HepG2 (cell line): ENCODE data around the gene PSD. TPM values are rescaled to one million over a fixed set of nuclear protein-coding genes. Genes with fewer than 3 reads are reported as not detected.

Experiments
- AKAP8 ChIP-seq: sonication (generic); formaldehyde crosslinking; IDR thresholded peaks from 2 replicates; pipeline ENCODE4 v1.5.1; 2020; ENCODE audit warnings: mild to moderate bottlenecking, missing genetic modification reagents
- BCL6 ChIP-seq: IDR thresholded peaks from 2 replicates; pipeline ENCODE4 v1.6.1; 2016; ENCODE audit warnings: missing genetic modification reagents, missing compliant biosample characterization
- FIP1L1 ChIP-seq: fragments of 200-400 bp; formaldehyde crosslinking; IDR thresholded peaks from 2 replicates; pipeline ENCODE4 v1.6.1; 2018; ENCODE audit warnings: low read depth, mild to moderate bottlenecking, low read length, moderate library complexity, borderline replicate concordance; ENCODE audit not compliant: insufficient read depth
- HOXA3 ChIP-seq: sonication (generic); formaldehyde crosslinking; IDR thresholded peaks from 2 replicates; pipeline ENCODE4 v1.5.0; 2020; ENCODE audit warnings: missing genetic modification reagents
- JUND ChIP-seq: sonication (generic); formaldehyde crosslinking; IDR thresholded peaks from 2 replicates; pipeline ENCODE4 v1.8.0; 2022; ENCODE audit warnings: mild to moderate bottlenecking, missing genetic modification reagents
- NFRKB ChIP-seq: fragments of 450-650 bp; IDR thresholded peaks from 2 replicates; pipeline ENCODE4 v1.6.1; 2017
- RBM39 ChIP-seq: fragments of 200-400 bp; formaldehyde crosslinking; IDR thresholded peaks from one replicate; pipeline ENCODE4 v1.6.1; 2018; ENCODE audit warnings: antibody characterized with exemption, mild to moderate bottlenecking, low read depth, low read length; ENCODE audit not compliant: poor library complexity, severe bottlenecking
- RELA ChIP-seq: sonication (generic); formaldehyde crosslinking; IDR thresholded peaks from 2 replicates; pipeline ENCODE4 v1.4.0; 2020; ENCODE audit warnings: missing genetic modification reagents
- RFXAP ChIP-seq: sonication (generic); formaldehyde crosslinking; IDR thresholded peaks from 2 replicates; pipeline ENCODE4 v1.4.0; 2020; ENCODE audit warnings: missing genetic modification reagents, borderline replicate concordance
- RORA ChIP-seq: sonication (generic); formaldehyde crosslinking; IDR thresholded peaks from 2 replicates; pipeline ENCODE4 v1.5.0; 2020; ENCODE audit warnings: mild to moderate bottlenecking, missing genetic modification reagents, moderate library complexity
- SRSF1 ChIP-seq: fragments of 200-400 bp; formaldehyde crosslinking; optimal IDR thresholded peaks from 2 replicates; pipeline ENCODE3; 2017; ENCODE audit warnings: mild to moderate bottlenecking, low read depth, low read length, moderate library complexity
- TAF15 ChIP-seq: fragments of 200-400 bp; formaldehyde crosslinking; IDR thresholded peaks from one replicate; pipeline ENCODE4 v1.6.1; 2018; ENCODE audit warnings: mild to moderate bottlenecking, low read depth, low read length; ENCODE audit not compliant: poor library complexity, severe bottlenecking
- TEAD3 ChIP-seq: optimal IDR thresholded peaks from 2 replicates; pipeline ENCODE3; 2016; ENCODE audit warnings: borderline replicate concordance
- YY1 ChIP-seq: IDR thresholded peaks from 2 replicates; pipeline ENCODE4 v1.6.1; 2011; ENCODE audit warnings: low read length, low read depth, moderate library complexity, mild to moderate bottlenecking; ENCODE audit not compliant: insufficient read depth, insufficient replicate concordance
- ZFP36L2 ChIP-seq: sonication (generic); formaldehyde crosslinking; IDR thresholded peaks from 2 replicates; pipeline ENCODE4 v1.4.0; 2020; ENCODE audit warnings: missing genetic modification reagents
- ZNF224 ChIP-seq: sonication (generic); formaldehyde crosslinking; IDR thresholded peaks from 2 replicates; pipeline ENCODE4 v1.5.0; 2020; ENCODE audit warnings: mild to moderate bottlenecking, missing genetic modification reagents
- ZNF777 ChIP-seq: sonication (generic); formaldehyde crosslinking; IDR thresholded peaks from 2 replicates; pipeline ENCODE4 v1.4.0; 2020; ENCODE audit warnings: missing genetic modification reagents
- ZNF839 ChIP-seq: sonication (generic); formaldehyde crosslinking; IDR thresholded peaks from 2 replicates; pipeline ENCODE4 v1.4.0; 2020; ENCODE audit warnings: missing genetic modification reagents, mild to moderate bottlenecking, borderline replicate concordance
- polyA plus RNA-seq, 8 experiments: library from polyadenylated mRNA; depleted of rRNA in 3 of 8; stranded (reverse) in 7 of 8; unstranded in 1 of 8; fragments of >200 nt; fragmentation: Illumina TruSeq in 4 of 8; extraction: Trizol in 4 of 8; gene quantifications; 2 replicates each; pipeline versions ENCODE4 v1.2.1 to v1.2.3, GENCODE V29; 2011 to 2016; ENCODE audit warnings: low read depth in 4 of 8, missing spikeins in 1 of 8, mixed read lengths in 1 of 8; ENCODE audit not compliant: insufficient read depth in 1 of 8
- total RNA-seq, 5 experiments: library from RNA; depleted of rRNA; stranded (reverse); fragments of >200 nt; fragmentation: Illumina TruSeq; extraction: Trizol; gene quantifications; 2 replicates each; pipeline ENCODE4 v1.2.3, GENCODE V29; 2016; ENCODE audit warnings: low read depth in 1 of 5
- TF ChIP-seq, protein P1 (sequence below): sonication (generic); formaldehyde crosslinking; conservative IDR thresholded peaks from 2 replicates; pipeline ENCODE4 v1.4.0; 2020; ENCODE audit warnings: missing genetic modification reagents
- TF ChIP-seq, protein P2 (sequence below): sonication (generic); formaldehyde crosslinking; IDR thresholded peaks from 2 replicates; pipeline ENCODE4 v1.5.0; 2020; ENCODE audit warnings: missing genetic modification reagents
- TF ChIP-seq, protein P3 (sequence below): sonication (generic); formaldehyde crosslinking; IDR thresholded peaks from 2 replicates; pipeline ENCODE4 v1.8.1; 2022; ENCODE audit warnings: low read depth, mild to moderate bottlenecking, missing genetic modification reagents
- TF ChIP-seq, protein P4 (sequence below): sonication (generic); formaldehyde crosslinking; IDR thresholded peaks from 2 replicates; pipeline ENCODE4 v1.4.0; 2020; ENCODE audit warnings: missing genetic modification reagents; ENCODE audit errors: not compliant biosample characterization

The PSD gene
- total and polyA plus RNA-seq, 2 of the 13 experiments (the other 11 are each of a cell fraction or from before 2014, with no cell fraction given): 0.35 to 0.58 TPM

DNA sequence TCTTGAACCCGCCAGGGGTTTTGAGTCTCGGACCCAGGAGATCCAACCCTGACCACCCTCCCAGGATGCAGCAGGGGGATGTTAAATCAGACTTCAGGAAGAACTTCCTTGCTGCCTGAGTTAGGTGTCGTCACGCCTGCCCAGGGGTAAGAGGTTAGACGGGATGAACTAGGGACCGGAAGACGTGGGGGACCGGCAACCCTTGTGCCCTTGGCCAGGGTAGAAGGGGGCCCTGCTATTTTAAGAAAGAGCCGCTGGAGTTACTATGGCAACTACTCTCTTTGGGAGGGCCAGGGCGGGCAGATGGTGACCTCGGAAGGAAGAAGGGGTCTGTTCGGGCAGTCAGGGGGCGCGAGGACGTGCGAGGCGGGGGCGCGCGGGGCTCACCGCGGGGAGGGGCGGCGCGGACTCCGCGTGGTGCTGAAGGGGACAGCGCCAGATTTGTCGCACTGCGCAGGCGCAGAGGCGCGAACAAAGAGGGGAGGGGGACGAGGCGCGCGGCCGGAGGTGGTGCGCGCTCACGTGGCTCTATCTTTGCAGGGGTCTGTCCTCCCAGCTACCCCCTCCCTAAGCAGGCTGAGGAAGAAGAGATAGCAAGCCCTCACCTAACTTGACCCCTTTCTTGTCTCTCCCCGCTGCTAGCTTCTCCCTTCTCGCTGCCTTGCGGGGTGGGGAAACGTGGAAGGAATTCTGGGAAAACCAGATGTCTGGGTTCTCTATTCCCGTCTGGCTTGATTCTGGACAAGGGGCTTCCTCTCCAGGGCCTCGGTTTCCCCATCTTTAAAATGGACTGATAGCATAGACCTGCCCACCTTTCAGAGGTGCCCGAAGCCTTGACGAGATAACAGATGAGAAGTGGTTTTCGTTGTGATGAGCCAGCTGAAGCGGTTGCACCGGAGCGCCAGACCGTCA, 940 bp upstream of the PSD start (continued):
- TF ChIP-seq, protein P1, sequence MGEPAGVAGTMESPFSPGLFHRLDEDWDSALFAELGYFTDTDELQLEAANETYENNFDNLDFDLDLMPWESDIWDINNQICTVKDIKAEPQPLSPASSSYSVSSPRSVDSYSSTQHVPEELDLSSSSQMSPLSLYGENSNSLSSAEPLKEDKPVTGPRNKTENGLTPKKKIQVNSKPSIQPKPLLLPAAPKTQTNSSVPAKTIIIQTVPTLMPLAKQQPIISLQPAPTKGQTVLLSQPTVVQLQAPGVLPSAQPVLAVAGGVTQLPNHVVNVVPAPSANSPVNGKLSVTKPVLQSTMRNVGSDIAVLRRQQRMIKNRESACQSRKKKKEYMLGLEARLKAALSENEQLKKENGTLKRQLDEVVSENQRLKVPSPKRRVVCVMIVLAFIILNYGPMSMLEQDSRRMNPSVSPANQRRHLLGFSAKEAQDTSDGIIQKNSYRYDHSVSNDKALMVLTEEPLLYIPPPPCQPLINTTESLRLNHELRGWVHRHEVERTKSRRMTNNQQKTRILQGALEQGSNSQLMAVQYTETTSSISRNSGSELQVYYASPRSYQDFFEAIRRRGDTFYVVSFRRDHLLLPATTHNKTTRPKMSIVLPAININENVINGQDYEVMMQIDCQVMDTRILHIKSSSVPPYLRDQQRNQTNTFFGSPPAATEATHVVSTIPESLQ (CRISPR knock-in tag): no peak
- TF ChIP-seq FIP1L1 (no peak), AKAP8 (peak; percentile 56; the same call in 1 of the 2 replicates), BCL6 (CRISPR knock-in tag) (no peak; the same call in 1 of the 2 replicates), HOXA3 (CRISPR knock-in tag) (peak; percentile 61), ZFP36L2 (CRISPR knock-in tag) (no peak), TAF15 (no peak), ZNF224 (CRISPR knock-in tag) (no peak), RORA (CRISPR knock-in tag) (no peak), TEAD3 (peak; percentile 34), RELA (no peak), NFRKB (no peak), RFXAP (CRISPR knock-in tag) (0 out of 2 replicates have a peak, but pooled peaks have one; percentile 54), SRSF1 (no peak), JUND (no peak), RBM39 (no peak), ZNF777 (CRISPR knock-in tag) (peak; percentile 74), ZNF839 (no peak), YY1 (peak; percentile 2)
- TF ChIP-seq, protein P2, sequence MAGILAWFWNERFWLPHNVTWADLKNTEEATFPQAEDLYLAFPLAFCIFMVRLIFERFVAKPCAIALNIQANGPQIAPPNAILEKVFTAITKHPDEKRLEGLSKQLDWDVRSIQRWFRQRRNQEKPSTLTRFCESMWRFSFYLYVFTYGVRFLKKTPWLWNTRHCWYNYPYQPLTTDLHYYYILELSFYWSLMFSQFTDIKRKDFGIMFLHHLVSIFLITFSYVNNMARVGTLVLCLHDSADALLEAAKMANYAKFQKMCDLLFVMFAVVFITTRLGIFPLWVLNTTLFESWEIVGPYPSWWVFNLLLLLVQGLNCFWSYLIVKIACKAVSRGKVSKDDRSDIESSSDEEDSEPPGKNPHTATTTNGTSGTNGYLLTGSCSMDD: 0 out of 2 replicates have a peak, but pooled peaks have one; percentile 53
- TF ChIP-seq, protein P3, sequence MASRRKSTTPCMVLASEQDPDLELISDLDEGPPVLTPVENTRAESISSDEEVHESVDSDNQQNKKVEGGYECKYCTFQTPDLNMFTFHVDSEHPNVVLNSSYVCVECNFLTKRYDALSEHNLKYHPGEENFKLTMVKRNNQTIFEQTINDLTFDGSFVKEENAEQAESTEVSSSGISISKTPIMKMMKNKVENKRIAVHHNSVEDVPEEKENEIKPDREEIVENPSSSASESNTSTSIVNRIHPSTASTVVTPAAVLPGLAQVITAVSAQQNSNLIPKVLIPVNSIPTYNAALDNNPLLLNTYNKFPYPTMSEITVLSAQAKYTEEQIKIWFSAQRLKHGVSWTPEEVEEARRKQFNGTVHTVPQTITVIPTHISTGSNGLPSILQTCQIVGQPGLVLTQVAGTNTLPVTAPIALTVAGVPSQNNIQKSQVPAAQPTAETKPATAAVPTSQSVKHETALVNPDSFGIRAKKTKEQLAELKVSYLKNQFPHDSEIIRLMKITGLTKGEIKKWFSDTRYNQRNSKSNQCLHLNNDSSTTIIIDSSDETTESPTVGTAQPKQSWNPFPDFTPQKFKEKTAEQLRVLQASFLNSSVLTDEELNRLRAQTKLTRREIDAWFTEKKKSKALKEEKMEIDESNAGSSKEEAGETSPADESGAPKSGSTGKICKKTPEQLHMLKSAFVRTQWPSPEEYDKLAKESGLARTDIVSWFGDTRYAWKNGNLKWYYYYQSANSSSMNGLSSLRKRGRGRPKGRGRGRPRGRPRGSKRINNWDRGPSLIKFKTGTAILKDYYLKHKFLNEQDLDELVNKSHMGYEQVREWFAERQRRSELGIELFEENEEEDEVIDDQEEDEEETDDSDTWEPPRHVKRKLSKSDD: no peak
- TF ChIP-seq, protein P4, sequence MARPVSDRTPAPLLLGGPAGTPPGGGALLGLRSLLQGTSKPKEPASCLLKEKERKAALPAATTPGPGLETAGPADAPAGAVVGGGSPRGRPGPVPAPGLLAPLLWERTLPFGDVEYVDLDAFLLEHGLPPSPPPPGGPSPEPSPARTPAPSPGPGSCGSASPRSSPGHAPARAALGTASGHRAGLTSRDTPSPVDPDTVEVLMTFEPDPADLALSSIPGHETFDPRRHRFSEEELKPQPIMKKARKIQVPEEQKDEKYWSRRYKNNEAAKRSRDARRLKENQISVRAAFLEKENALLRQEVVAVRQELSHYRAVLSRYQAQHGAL: no peak
